ENCODE measurements around the gene MRPS12. TPM values are rescaled to one million over a fixed set of nuclear protein-coding genes. Genes with fewer than 3 reads are reported as not detected.

MRPS12 gene
- total RNA-seq, 1 donor: 24.6 TPM

DNA sequence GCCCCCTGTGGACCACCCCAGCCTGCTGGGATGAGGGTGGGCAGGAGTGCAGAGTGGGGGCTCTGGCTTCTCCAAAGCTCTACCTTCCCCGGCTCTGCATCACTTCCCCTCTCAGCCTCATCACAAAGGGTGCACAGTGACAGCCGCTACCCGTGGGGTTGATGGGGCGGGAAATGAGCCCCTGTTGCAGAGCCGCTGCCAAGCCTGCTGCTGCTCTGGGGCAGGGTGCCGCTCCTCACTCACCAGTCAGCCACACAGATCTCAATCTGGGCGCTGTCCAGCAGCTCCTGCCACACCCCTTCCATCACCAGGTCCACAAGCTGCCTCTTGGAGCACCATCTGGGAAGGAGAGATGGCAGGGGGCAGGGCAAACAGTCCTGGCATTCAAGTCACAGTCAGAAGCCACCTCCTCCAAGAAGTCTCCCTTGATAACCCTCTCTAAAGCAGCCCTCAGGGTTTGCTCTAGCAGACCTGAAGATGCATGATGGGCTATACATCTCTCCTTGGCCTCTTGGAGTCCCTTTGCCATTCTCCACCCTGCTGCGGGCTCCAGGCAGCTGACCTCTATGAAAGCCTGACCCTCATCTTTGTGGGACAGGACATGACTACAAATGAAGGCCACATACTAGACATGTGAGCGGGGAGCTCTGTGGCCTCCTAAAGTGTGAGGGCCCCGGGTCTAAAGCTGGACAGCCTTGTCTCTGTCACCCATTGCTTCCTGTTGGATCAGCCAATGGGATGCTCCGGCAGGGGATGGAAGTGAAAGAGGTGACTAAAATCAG is 15.7 kb downstream of the MRPS12 start:
- DNase-seq (ENCODE audit: low read depth): no peak
- no peak for TF ChIP-seq CTCF (IDR thresholded peaks at IDR 0.05; ENCODE audit: insufficient read depth, low read depth, low read length)
- H3K4me3 ChIP-seq (ENCODE audit: low read depth, low read length): no peak overlapping the region

GRCh38 chr19:38949580-38950367 is 19.0 kb downstream of the MRPS12 start:
- no peak for TF ChIP-seq CTCF (IDR thresholded peaks at IDR 0.05; ENCODE audit: insufficient read depth, low read depth, low read length)
- H3K4me3 ChIP-seq (ENCODE audit: low read depth, low read length): peak overlapping the region; percentile 43
- peak; percentile 73 for DNase-seq (ENCODE audit: low read depth)

DNA sequence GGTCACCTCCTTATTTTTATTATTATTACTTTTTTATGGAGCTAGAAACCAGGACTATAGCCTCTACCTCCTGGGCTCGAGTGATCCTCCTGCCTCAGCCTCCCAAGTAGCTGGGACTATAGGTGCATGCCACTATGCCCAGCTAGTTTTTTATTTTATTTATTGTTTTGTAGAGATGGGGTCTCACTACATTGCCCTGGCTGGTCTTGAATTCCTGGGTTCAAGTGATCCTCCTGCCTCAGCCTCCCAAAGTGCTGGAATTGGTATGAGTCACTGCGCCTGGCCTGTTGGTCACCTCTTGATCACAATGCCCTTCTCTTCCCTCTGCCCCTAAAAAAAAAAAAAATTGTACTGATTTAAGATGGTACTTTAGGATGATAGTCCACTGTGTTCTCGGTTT is 20.4 kb downstream of the MRPS12 start:
- no peak overlapping the region for H3K4me3 ChIP-seq (ENCODE audit: low read depth, low read length)
- TF ChIP-seq CTCF (IDR thresholded peaks at IDR 0.05; ENCODE audit: insufficient read depth, low read depth, low read length): no peak
- no peak for DNase-seq (ENCODE audit: low read depth)

- H3K4me3 ChIP-seq (ENCODE audit: low read depth, low read length): no peak overlapping the region
- TF ChIP-seq CTCF (IDR thresholded peaks at IDR 0.05; ENCODE audit: insufficient read depth, low read depth, low read length): peak; percentile 11
- no peak for DNase-seq (ENCODE audit: low read depth)
Observed at GRCh38 chr19:38952395-38953165, 21.8 kb downstream of the MRPS12 start.

- DNase-seq (ENCODE audit: low read depth): no peak
- no peak for TF ChIP-seq CTCF (IDR thresholded peaks at IDR 0.05; ENCODE audit: insufficient read depth, low read depth, low read length)
- H3K4me3 ChIP-seq (ENCODE audit: low read depth, low read length): no peak overlapping the region
Observed at GRCh38 chr19:38953677-38954076, 22.9 kb downstream of the MRPS12 start.

DNA sequence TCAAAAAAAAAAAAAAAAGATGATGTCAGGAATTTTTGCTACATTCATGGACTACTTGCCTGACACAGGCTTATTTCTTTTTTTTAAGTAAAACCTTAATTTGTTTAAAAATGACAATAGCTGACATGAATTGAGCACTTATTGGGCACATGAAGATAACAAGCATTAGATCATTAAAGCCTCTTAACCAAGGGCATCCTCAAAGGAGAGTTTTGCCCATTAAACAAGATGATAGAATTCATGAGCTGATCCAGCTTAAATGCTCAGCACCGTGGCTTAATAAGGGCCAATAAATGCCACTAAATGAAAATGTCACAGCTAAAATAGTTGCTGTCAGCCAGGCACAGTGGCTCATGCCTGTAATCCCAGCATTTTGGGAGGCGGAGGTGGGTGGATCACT is 25.5 kb downstream of the MRPS12 start:
- no peak for TF ChIP-seq CTCF (IDR thresholded peaks at IDR 0.05; ENCODE audit: insufficient read depth, low read depth, low read length)
- DNase-seq (ENCODE audit: low read depth): no peak
- no peak overlapping the region for H3K4me3 ChIP-seq (ENCODE audit: low read depth, low read length)
